Mesodermal cell (in vitro differentiated cells): ENCODE data around the gene XYLT1.

ENCODE experiments used
- H3K27ac ChIP-seq: 2 replicates; pipeline ENCODE4 v1.7.0; 2013; ENCODE audit warnings: mild to moderate bottlenecking, low read depth, low read length, moderate library complexity; ENCODE audit not compliant: severe bottlenecking
- H3K36me3 ChIP-seq: 2 replicates; pipeline ENCODE4 v1.7.1; 2013; ENCODE audit warnings: mild to moderate bottlenecking, low read length, moderate library complexity; ENCODE audit not compliant: control insufficient read depth, insufficient read depth
- H3K4me1 ChIP-seq: one replicate; pipeline ENCODE4 v1.7.1; 2013; ENCODE audit warnings: mild to moderate bottlenecking, low read length; ENCODE audit not compliant: insufficient read depth, control insufficient read depth, poor library complexity, severe bottlenecking
- H3K4me3 ChIP-seq: 2 replicates; pipeline ENCODE4 v1.7.0; 2013; ENCODE audit warnings: low read length, control low read depth, mild to moderate bottlenecking; ENCODE audit not compliant: insufficient read depth, poor library complexity, severe bottlenecking; ENCODE audit errors: extremely low read depth
- H3K9me3 ChIP-seq: 2 replicates; pipeline ENCODE4 v1.7.1; 2013; ENCODE audit warnings: mild to moderate bottlenecking, low read length, moderate library complexity; ENCODE audit not compliant: control insufficient read depth
- WGBS, 2 experiments: methylation state at CpG; one replicate each; pipeline ENCODE4 v1.1.5; 2013; ENCODE audit warnings: missing lambda C conversion rate in 2 of 2; ENCODE audit not compliant: insufficient coverage in 2 of 2; 5-methylcytosine and 5-hydroxymethylcytosine counted together

XYLT1 gene

GRCh38 chr16:17126156-17126555 lies 344.6 kb downstream of the XYLT1 start:
- Histone ChIP-seq H3K27ac (no peak overlapping the region), H3K36me3 (peaks cover 7% of the 10 kb centered on the region), H3K4me3 (no peak overlapping the region), H3K4me1 (peaks cover 6% of the 10 kb centered on the region), H3K9me3 (no peaks in the 10 kb centered on the region)
- WGBS, 2 experiments: 40 to 100% methylated on average over 1 to 2 of the region's 3 CpGs

- no peak overlapping the region for H3K27ac ChIP-seq
- H3K4me1 ChIP-seq: peaks cover 6% of the 10 kb centered on the region
- H3K36me3 ChIP-seq: peaks cover 7% of the 10 kb centered on the region
- no peak overlapping the region for H3K4me3 ChIP-seq
- H3K9me3 ChIP-seq: no peaks in the 10 kb centered on the region
Observed at GRCh38 chr16:17125671-17126070, 345.1 kb downstream of the XYLT1 start.

- Histone ChIP-seq H3K4me3 (no peak overlapping the region), H3K27ac (no peak overlapping the region), H3K9me3 (no peaks in the 10 kb centered on the region), H3K36me3 (peaks cover 7% of the 10 kb centered on the region), H3K4me1 (no peaks in the 10 kb centered on the region)
- WGBS, 2 experiments: 87 to 100% methylated on average over 2 to 3 of the region's 5 CpGs
Observed at GRCh38 chr16:17117906-17118577, 352.7 kb downstream of the XYLT1 start.

- Histone ChIP-seq H3K9me3 (no peaks in the 10 kb centered on the region), H3K4me3 (no peak overlapping the region), H3K27ac (no peak overlapping the region), H3K4me1 (no peaks in the 10 kb centered on the region), H3K36me3 (peaks cover 7% of the 10 kb centered on the region)
- WGBS, 2 experiments: 100% methylated on average over 1 of the region's 4 CpGs; no CpG with 5 or more reads in 1 of the 2 experiments
Observed at GRCh38 chr16:17116595-17117322, 354.0 kb downstream of the XYLT1 start.

GRCh38 chr16:17109413-17109812 lies 361.3 kb downstream of the XYLT1 start:
- Histone ChIP-seq H3K36me3 (no peaks in the 10 kb centered on the region), H3K27ac (no peak overlapping the region), H3K4me1 (peaks cover 18% of the 10 kb centered on the region), H3K9me3 (no peaks in the 10 kb centered on the region), H3K4me3 (no peak overlapping the region)

GRCh38 chr16:17108596-17108995 lies 362.2 kb downstream of the XYLT1 start:
- no peak overlapping the region for H3K4me3 ChIP-seq
- no peak overlapping the region for H3K27ac ChIP-seq
- no peaks in the 10 kb centered on the region for H3K9me3 ChIP-seq
- H3K4me1 ChIP-seq: peaks cover 18% of the 10 kb centered on the region
- no peaks in the 10 kb centered on the region for H3K36me3 ChIP-seq
- 92 to 96% methylated on average over 17 of the region's 17 CpGs for WGBS, 2 experiments

DNA sequence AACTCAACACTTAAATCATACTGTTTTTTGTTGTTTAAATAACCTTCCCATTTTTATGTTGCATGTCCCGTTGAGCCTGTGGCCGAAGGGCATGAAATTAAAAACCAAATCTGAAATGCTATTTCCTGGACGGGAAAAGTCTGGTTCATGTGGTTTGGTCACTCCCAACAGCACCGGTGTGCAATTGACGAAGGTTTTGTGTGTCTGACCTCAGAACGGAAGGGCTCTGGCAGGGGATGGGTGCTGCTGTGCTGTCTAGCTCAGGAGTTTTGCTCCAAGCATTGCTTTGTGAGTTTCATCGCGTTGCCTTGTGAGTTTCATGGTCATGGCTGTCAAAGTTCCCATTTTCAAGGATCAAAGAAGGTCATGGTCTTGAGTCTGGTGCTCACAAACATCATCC lies 363.3 kb downstream of the XYLT1 start:
- peaks cover 18% of the 10 kb centered on the region for H3K4me1 ChIP-seq
- no peaks in the 10 kb centered on the region for H3K9me3 ChIP-seq
- H3K4me3 ChIP-seq: no peak overlapping the region
- no peak overlapping the region for H3K27ac ChIP-seq
- no peaks in the 10 kb centered on the region for H3K36me3 ChIP-seq
- 93 to 98% methylated on average over 8 of the region's 8 CpGs for whole genome bisulfite sequencing, 2 experiments

DNA sequence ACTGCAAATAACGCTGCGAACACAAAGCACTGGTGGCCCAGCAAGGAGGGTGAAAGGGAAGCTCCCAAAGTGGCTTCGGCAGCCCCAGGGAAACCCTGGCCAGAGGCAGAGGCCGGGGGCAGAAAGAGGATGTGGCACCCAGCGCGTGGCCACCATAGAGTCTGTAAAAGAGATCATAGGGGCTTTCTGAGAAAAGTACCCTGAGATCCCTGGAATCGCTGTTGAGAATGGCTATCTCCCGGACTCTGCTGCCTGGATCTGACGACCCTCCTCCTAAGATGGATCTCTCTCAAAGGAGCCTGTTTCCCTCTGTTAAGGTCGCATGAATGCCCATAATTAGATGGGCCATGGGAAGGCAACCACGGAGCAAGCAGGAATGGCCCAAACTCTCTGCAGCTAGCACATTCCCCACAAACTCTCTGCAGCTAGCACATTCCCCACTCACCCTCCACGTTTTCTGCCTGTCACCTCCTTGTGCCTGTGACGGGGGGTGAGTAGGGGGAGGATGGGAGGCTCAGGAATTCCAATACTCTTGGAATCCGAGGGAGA lies 364.4 kb downstream of the XYLT1 start:
- H3K4me3 ChIP-seq: no peak overlapping the region
- WGBS, 2 experiments: 66 to 74% methylated on average over 10 of the region's 14 CpGs
- H3K27ac ChIP-seq: peak overlapping the region; percentile 33
- no peaks in the 10 kb centered on the region for H3K9me3 ChIP-seq
- no peaks in the 10 kb centered on the region for H3K36me3 ChIP-seq
- peaks cover 18% of the 10 kb centered on the region for H3K4me1 ChIP-seq

- Histone ChIP-seq H3K4me3 (no peak overlapping the region), H3K27ac (no peak overlapping the region), H3K4me1 (peaks cover 18% of the 10 kb centered on the region), H3K9me3 (no peaks in the 10 kb centered on the region), H3K36me3 (no peaks in the 10 kb centered on the region)
- 58 to 69% methylated on average over 5 to 6 of the region's 10 CpGs for WGBS, 2 experiments
Observed at GRCh38 chr16:17105239-17105797, 365.4 kb downstream of the XYLT1 start.

DNA sequence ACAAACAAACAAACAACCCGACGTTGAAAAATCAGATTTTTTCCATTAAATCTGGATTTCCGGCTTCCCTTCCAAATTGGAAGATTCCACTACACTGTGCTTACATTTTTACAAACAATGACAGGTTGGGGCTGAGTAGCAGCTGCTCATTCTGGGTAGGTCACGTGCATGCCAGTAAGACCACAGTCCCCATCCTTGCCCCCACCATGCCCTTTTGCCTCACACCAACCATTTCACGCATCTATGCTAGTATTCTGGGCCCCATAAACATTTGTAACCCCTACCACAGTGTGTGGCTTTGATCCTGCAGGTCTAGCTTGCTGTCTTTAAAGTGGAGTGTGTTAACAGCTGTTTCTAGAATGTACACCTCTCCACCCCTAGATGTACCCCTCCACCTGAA lies 366.1 kb downstream of the XYLT1 start:
- Histone ChIP-seq H3K4me1 (peaks cover 18% of the 10 kb centered on the region), H3K27ac (no peak overlapping the region), H3K9me3 (no peaks in the 10 kb centered on the region), H3K36me3 (no peaks in the 10 kb centered on the region), H3K4me3 (no peak overlapping the region)
- WGBS, 2 experiments: 92 to 98% methylated on average over 3 to 5 of the region's 5 CpGs

DNA sequence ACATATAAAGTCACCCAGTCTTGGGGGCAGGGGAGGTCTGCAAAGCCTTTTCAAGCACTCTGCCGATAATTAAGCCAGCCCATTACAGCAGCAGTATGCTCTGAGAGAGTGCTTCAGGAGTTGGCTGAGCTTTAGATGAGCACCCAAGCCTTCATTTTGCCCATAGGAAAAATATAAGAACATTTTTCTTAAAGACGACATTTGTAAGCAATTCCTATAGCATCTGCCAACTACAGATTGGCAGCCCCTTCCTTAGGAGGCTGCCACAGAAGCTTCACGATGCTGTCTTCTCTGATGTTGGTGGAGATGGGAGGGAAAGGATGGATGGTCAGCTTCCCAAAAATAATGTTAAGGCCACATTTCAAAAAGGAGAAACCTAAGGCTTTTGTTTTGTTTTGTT lies 367.5 kb downstream of the XYLT1 start:
- WGBS, 2 experiments: 81 to 90% methylated on average over 2 to 3 of the region's 3 CpGs
- Histone ChIP-seq H3K27ac (no peak overlapping the region), H3K9me3 (no peaks in the 10 kb centered on the region), H3K4me1 (peaks cover 18% of the 10 kb centered on the region), H3K4me3 (no peak overlapping the region), H3K36me3 (no peaks in the 10 kb centered on the region)
